HEK293T (cell line): ENCODE data around the gene STK39.

ENCODE experiments used
- ARNT ChIP-seq: fragments of 450-650 bp; IDR thresholded peaks from 2 replicates; pipeline ENCODE4 v1.6.1; 2017; ENCODE audit warnings: mild to moderate bottlenecking
- BHLHE40 ChIP-seq: fragments of 450-650 bp; IDR thresholded peaks from 2 replicates; pipeline ENCODE4 v1.6.1; 2016; ENCODE audit warnings: mild to moderate bottlenecking, moderate library complexity, borderline replicate concordance
- CTBP1 ChIP-seq: fragments of 450-650 bp; IDR thresholded peaks from 2 replicates; pipeline ENCODE4 v1.6.1; 2016; ENCODE audit warnings: borderline replicate concordance
- ELF4 ChIP-seq: fragments of 450-650 bp; IDR thresholded peaks from 2 replicates; pipeline ENCODE4 v1.6.1; 2017; ENCODE audit warnings: antibody characterized with exemption
- FOXA1 ChIP-seq: fragments of 450-650 bp; IDR thresholded peaks from 2 replicates; pipeline ENCODE4 v1.6.1; 2016; ENCODE audit warnings: mild to moderate bottlenecking
- FOXM1 ChIP-seq: fragments of 450-650 bp; IDR thresholded peaks from 2 replicates; pipeline ENCODE4 v1.6.1; 2017; ENCODE audit warnings: mild to moderate bottlenecking, borderline replicate concordance
- NFRKB ChIP-seq: fragments of 450-650 bp; IDR thresholded peaks from 2 replicates; pipeline ENCODE4 v1.6.1; 2016; ENCODE audit warnings: mild to moderate bottlenecking, moderate library complexity
- SP1 ChIP-seq: fragments of 450-650 bp; IDR thresholded peaks from 2 replicates; pipeline ENCODE4 v1.6.1; 2017
- SUZ12 ChIP-seq: fragments of 450-650 bp; IDR thresholded peaks from 2 replicates; pipeline ENCODE4 v1.6.1; 2016; ENCODE audit warnings: mild to moderate bottlenecking
- TARDBP ChIP-seq: fragments of 450-650 bp; IDR thresholded peaks from 2 replicates; pipeline ENCODE4 v1.6.1; 2016
- TF ChIP-seq, protein P1 (sequence below): fragments of 450-650 bp; IDR thresholded peaks from 2 replicates; pipeline ENCODE4 v1.6.1; 2016

DNA sequence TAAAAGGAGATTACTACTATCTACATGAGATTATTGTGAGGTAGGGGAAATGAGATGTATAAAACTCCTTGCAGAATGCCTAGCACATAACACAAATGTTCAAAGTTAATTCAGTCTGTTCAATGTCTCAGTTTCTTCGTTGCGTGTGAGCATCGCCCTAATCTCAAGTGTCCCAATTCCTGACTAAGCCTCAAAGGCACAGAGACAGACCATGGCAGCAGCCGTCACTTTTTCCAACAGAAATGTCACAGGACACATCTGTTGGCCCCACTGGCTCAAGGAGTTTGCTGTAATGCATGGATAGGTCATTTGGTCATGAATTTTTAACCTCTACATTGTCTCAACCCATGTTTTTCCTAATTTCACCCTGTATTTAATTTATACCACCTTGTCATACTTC, 75.3 kb downstream of the STK39 start:
- no peak for TF ChIP-seq ELF4
- no peak for TF ChIP-seq FOXM1
- TF ChIP-seq FOXA1 = no peak
- TF ChIP-seq SP1 = no peak
- no peak for TF ChIP-seq NFRKB
- TF ChIP-seq TARDBP = no peak
- no peak for TF ChIP-seq ARNT
- TF ChIP-seq BHLHE40 = no peak
- TF ChIP-seq SUZ12 = no peak
- TF ChIP-seq CTBP1 = no peak
- TF ChIP-seq, protein P1, sequence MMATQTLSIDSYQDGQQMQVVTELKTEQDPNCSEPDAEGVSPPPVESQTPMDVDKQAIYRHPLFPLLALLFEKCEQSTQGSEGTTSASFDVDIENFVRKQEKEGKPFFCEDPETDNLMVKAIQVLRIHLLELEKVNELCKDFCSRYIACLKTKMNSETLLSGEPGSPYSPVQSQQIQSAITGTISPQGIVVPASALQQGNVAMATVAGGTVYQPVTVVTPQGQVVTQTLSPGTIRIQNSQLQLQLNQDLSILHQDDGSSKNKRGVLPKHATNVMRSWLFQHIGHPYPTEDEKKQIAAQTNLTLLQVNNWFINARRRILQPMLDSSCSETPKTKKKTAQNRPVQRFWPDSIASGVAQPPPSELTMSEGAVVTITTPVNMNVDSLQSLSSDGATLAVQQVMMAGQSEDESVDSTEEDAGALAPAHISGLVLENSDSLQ = no peak
